Measurements from ENCODE around the gene ANKMY1.

The ANKMY1 gene

GRCh38 chr2:240594511-240595380, 37.0 kb upstream of the ANKMY1 start:
- no peak for DNase-seq (ENCODE audit: low read depth)

GRCh38 chr2:240593703-240594451, 36.1 kb upstream of the ANKMY1 start:
- no peak for DNase-seq (ENCODE audit: low read depth)

DNA sequence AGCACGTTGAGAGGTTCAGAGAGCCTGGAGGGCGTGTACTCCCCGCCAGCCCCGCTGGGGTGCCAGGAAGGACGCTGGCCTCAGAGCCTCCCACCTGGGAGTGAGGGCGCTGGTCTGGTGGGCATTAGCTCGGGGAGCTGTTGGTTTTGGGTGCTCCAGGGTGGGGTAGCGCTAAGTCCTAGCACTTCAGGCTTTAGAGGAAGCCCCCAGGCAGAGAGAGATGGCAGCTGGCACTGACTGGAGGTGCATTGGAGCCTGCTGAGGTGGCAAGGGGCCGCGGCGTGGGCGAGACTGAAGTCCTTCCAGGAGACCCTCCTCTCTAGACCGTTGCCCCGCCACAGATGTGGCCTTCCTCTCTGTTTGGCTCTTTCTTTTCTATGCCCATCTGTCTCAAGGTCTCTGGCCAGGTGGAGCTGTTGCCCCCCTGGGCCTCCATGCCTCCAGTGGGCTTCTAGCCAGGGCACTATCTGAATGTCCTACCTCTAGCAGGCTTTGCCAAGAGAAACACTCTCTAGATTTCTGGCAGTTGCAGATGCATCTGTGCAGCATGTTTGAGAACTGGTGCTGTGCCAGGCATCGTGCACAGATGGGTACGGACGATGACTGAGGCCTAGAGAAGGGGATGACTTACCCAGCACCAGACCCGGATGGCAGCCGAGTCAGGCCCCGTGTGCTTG, 35.4 kb upstream of the ANKMY1 start:
- no peak for DNase-seq (ENCODE audit: low read depth)

- no peak for DNase-seq (ENCODE audit: low read depth)
Measured at GRCh38 chr2:240591784-240592183, 34.0 kb upstream of the ANKMY1 start.

DNA sequence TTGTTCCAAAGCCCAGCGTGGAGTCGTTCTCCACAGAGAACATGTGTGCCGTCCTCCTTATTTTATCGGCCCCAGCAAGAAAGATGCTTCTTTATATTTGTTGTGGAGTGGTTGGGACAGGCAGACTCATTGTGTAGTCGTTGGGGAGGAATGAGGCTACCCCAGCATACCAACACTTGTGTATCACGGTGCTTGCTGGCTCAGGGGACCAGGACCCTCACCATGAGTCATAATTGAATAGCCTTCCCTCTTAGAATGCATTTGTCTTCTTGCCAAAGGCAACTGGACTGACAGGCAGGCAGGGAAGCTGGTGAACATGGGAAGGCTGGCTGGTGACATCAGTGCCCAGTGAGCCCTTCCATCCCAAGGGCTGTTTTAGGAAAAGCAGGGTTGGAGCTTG, 33.4 kb upstream of the ANKMY1 start:
- DNase-seq (ENCODE audit: low read depth): no peak

- DNase-seq (ENCODE audit: low read depth): no peak
Measured at GRCh38 chr2:240590681-240591111, 32.9 kb upstream of the ANKMY1 start.

DNA sequence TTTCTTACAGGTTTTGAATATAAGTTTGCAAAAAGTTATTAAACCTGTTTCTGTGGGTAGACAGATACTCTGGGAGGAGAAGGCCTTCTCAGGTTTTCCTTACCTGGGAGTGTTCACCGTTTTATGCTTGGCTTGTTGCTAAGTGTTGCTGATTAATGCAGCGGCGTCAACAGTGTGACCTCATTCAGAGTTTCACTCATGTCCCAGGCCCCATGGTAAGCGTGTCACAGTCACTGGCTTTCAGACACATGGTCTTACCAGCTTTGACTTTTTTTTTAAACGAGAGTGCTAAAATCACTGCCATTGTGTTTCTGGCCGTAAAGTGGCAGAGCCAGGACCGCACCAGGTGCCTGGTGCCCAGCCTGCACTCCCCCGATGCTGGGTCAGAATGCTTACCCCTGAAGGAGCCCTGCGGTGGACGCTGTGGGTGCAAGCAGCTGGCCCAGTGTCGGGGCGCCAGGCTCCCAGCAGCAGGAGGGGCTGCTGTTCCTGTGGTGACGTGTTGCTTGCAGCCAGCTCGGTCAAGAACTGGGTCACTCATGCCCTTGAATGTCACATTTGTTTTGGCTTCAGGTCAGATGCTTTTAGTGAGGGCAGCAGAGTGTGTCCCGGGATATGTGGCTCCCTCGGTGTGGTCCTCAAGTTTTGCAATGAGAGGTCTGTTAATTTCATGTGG, 32.2 kb upstream of the ANKMY1 start:
- DNase-seq (ENCODE audit: low read depth): no peak

- DNase-seq (ENCODE audit: low read depth): no peak
Measured at GRCh38 chr2:240589375-240589774, 31.6 kb upstream of the ANKMY1 start.

DNA sequence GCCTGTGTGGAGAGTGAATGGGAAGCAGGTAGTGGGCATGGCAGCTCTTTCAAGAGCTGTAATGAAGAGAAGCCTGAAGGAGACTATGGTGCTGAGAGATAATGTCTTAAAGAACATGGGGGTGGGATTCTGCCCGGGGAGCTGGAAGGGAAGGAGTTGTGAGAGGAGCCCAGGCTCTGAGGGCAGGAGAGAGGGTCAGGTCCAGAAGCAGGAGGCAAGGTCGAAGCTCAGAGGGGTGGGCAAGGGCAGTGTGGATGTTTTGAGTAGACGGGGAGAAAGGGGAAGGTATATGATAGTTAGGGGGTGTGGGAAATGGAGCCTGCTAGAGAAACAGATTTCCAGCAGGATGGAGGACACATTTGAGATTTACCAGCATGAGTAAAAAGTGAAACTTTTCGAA, 30.9 kb upstream of the ANKMY1 start:
- no peak for DNase-seq (ENCODE audit: low read depth)

DNA sequence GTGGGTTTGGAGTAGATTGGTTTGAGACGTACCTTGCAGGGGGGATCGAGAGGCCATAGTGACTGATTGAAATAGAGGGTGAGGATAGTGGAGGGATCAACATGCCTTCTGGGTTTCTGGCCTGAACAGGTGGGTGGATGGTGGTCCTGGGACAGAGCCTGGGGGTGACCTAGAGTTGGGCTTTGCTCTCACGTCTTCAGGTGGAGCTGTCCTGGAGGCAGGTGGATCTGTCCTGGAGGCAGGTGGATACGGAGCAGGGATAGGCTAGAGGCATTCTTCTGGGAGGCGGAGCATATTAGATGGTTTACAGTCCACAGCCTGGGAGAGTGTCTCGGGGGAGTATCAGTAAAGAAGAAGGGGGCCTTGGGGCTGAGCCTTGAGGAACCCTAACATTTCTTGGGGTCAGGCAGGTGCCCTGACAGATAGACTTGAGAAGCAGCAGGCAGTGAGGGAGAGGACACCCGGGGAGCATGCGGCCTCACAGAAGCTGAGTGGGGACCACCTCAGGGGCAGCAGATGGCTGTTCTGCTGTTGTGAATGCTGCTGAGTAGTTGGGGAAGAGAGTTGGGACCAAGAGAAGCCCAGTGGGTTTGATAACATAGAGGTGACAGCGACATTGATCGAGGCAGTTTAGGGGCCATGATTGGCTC, 30.3 kb upstream of the ANKMY1 start:
- DNase-seq (ENCODE audit: low read depth): no peak

DNA sequence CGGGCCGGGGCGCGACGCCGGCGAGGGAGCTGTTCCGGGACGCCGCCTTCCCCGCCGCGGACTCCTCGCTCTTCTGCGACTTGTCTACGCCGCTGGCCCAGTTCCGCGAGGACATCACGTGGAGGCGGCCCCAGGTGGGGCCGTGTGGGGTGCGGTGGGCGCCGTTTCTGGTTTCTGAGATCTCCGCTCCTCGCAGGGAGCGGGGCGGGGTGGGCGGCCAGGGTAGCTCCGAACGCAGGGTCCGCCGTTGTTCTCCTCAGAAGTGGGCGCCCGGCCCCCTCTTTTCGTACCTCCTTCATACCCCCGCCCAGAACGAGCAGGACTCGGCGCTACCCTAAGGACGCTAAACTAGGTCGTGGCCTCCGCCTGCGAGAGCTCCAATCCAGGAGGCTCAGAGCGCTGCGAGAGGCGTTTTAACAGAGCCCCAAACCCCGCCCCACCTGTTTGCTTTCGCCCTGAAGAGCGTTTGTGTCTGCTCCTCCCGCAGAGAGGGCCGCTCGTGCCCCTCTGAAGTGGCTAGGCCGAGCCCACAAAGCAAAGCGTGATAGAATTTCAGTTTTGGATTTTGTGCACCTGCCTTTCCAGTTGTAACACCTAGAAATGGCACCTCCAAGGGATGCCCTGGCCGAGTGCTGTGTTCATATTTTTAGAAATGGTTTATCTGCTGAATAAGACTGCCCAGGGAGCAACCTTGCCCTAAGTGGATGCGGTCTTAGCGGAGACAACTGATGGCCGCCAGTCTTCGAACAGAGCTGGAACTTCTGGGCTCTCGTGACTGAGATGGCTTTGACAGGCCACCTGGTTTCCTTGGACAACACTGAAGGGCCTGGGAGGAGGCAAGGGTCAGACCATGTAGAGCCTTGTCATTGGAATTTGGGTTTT, 29.4 kb upstream of the ANKMY1 start:
- peak; percentile 40 for DNase-seq (ENCODE audit: low read depth)

DNA sequence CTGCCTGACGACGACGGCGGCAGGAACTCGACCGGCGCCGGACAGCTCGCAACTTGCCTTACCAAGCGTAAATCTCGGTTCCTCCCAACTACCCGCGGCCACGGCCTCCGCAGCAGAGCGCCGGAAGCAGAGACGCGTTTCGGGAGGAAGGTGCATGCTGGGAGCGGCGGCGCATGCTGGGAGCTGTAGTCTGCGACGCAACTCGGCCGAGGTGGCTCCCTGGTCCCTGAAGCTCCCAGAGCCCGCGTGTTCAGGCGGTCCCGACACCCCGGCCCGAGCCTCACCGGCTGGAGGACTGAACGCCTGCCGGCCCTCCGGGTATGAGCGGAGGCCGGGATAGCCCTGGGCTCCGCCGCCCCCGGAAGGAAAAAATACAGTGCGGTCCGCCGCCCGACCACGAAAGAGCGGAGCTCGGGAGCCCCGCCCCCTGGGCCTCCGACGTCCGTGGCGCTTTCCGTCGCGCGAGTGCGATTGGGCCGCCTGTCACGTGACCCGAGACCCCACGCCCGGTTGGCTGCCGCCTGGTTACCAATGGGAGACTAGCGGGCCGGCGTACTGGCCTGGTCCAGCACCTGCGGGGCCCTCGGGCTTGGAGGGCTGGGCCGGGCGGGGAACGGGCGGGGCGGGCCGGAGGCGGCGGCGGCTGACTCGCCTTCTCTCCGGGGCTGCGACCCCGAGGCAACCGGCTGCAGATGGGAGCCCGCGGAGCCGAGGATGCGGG, 28.6 kb upstream of the ANKMY1 start, which contains the start of gene CAPN10:
Gene CAPN10, plus strand, starts transcription at position 537 of the 721 bp plus-strand sequence. Its CDS starts 178 bp downstream, at position 715.
- DNase-seq (ENCODE audit: low read depth): peak; percentile 95

- peak; percentile 5 for DNase-seq (ENCODE audit: low read depth)
Measured at GRCh38 chr2:240585681-240586197, 28.0 kb upstream of the ANKMY1 start.

- DNase-seq (ENCODE audit: low read depth): no peak
Measured at GRCh38 chr2:240585101-240585500, 27.3 kb upstream of the ANKMY1 start.

DNA sequence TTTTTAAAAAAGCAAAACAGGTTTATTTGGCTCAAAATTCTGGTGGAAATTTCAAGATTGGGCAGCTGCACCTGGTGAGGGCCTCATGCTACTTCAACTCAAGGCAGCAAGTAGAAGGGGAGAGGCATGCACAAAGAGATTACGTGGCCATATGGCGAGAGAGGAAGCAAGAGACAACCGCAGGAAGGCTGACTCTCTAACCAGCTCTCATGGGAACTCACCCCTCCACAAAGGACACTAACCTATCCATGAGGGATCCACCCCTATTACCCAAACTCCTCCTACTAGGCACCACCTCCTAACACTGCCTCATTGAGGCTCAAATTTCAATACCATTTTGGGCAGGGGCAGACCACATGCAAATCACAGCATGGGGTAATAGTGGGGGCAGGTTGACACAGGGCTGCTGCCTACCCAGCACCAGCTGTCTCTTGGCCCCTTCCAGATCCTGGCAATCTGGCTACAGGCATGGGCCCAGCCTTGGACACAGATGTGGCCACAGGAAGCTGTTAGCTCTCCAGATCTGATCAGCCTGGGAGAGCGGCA, 26.8 kb upstream of the ANKMY1 start:
- peak; percentile 35 for DNase-seq (ENCODE audit: low read depth)

GRCh38 chr2:240583774-240584173, 26.0 kb upstream of the ANKMY1 start:
- no peak for DNase-seq (ENCODE audit: low read depth)

DNA sequence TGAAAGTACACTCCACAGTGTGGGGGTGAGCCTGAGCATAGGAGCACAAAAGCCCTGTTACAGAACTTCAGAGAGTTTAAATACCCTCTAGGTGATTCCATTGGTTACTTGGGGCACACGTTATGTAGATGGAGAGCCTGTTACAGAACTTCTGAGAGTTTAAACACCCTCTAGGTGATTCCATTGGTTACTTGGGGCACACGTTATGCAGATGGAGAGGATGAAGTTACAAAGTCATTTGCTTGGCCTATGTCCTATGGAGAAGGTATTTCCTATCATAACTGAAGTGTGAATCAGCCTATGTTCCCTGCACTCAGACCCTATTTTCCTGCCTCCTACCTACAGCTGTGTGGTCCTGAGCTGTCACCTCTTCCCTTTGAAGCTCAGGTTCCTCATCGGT, 25.0 kb upstream of the ANKMY1 start:
- DNase-seq (ENCODE audit: low read depth): peak; percentile 38

DNA sequence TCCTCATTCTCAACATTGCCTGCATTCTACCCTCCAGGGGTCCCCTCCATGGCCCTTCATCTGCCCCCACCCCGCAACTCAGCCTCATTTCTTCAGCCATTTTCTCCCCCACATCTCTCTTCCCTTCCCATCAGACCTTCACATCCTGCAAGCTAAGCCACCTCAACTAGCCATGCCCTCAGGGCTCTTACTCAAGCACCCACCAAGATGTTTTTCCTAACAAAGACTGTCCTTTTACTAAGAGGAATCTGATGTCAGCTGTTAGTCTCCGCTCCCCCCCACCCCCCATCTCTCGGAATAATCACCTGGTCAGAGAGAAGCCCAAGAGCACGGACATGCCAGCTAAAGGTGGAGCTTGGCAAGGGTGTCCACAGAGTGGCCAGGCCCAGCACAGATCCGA, 24.0 kb upstream of the ANKMY1 start:
- no peak for DNase-seq (ENCODE audit: low read depth)
